Hippocampal formation (tissue), 2 donors: ENCODE measurements around the gene ACCSL.

ENCODE experiments used
- DNase-seq, 2 donors: peaks; one replicate each; lab custom pipeline; 2025; lab: John Stamatoyannopoulos, UW

ACCSL gene

DNA sequence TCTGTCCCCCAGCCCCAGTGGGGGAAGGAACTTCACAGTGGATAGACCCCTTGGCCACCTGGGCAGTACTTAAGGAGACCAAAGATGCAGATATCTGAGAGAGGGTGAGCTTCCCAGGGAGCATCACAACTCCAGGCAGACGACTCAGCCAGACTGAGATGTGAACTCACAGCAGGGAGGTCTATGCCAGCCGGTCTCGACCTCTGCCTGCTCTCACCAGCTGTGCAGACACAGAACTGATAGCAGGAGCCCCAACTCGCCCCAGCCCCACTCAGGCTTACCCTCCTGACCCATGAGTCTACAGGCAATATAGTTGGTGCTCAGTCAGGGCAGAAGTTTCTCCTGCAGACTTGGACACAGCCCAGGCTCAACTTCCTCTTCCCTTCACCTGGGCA lies 29.7 kb upstream of the ACCSL start:
- no peak for DNase-seq

DNA sequence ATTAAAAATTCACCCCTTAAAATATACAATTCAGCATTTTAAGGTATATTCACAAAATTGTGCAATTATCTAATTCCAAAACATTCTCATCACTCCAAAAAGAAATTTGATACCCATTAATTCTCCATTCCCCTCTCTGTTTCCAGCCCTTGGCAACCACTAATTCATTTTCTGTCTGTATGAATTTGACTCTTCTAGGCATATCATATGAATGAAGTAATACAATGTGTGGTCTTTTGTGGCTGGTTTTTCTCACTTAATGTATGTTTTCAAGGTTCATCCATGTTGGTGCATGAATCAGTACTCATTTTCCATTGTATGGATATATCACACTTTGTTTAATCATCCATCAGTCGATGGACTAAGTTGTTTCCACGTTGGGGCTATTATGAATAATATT lies 29.0 kb upstream of the ACCSL start:
- DNase-seq = no peak

DNA sequence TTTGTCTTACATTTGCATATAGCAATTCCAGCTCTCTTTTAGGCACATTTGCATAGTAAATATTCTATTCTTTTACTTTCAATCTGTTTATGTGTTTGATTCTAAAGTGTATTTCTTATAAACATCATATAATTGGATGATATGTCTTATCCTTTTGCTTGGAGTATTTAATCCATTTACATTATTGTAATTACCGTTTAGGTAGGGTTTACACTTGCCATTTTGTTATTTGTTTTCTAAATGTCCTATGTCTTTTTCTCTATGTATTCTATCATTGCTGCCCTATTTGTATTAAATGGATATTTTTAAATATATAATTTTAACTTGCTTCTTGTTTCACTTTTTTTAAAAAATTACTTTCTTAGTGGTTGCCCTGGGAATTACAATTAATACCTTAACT lies 22.8 kb upstream of the ACCSL start:
- DNase-seq = no peak

DNA sequence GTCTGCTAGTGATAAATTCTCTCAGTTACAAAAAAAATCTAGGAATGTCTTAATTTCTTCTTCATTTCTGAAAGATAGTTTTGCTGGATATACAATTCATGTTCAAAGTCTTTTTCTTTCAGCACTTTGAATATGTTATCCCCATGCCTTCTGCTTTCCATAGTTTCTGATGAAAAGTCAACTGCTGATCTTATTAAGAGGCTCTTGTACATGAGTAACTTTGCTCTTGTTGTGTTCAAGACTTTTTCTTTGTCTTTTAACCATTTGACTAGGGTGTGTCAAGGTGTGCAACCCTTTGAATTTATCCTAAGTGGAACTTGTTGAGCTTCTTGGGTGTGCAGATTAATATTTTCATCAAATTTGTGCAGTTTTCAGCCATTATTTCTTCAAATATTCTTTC lies 22.1 kb upstream of the ACCSL start:
- DNase-seq = no peak

DNA sequence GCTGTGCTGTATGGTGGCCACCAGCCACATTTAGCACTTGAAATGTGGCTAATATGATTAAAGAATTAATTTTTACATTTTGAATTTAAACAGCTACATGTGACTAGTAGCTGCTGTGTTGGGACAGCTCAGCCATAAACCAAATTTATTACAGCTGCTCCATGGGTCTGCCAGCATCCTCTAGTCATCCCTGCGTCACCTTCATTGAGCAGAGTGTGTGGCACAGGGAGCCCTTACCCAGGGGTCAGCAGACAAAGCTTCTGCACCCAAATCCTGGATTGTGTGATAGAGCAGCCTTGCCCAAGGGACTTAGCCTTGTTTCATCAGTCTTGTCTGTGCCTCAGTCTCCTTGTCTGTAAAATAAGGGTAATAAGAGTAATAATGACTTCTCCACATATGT lies 19.4 kb upstream of the ACCSL start:
- DNase-seq = no peak

DNA sequence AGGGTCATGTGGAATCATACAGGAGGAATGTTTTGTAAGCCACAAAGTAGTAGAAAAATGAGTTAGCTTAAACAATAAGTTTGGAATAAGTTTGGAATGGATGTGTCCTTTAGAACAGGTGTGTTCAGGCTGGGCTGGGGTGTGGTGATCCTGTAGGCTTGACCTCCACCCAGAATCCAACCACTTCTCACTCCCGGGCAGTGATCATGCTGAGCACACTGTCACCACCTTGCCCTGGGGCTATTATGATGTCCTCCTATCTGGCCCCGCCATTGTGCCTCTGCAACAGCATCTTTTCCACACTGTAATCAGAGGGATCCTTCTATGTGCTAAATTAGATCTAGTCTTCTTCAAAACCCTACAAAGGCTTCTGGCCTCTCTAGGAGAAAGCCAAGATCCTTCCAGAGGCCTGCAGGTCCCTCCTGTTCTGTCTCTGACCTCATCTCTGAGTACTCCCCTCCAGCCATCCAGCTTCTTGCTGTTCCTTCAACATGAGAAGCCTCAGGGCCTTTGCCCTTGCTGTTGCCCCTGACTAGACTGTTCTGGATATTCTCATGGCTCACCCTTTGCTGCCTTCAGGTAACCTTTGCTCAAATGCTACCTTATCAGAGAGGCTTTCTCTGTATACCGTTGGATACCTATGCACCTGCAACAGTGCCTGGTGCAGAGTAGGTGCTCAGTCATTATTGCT lies 18.8 kb upstream of the ACCSL start:
- no peak for DNase-seq

DNA sequence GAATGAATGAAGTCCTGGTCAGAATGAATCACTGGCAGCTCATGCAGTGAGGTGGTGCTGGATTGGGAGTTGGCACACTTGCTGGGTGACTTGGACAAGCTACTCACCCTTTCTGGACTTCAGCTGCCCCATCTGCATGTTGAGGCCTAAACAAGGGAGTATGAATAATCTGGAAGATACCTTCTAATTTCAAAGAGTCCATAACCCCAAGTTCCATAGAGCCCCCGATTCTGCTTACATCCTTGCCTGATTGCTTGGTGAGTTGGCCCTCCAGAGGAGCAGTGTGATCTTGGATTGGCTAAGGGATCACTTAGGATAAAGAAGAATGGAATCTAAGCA lies 18.3 kb upstream of the ACCSL start:
- no peak for DNase-seq

DNA sequence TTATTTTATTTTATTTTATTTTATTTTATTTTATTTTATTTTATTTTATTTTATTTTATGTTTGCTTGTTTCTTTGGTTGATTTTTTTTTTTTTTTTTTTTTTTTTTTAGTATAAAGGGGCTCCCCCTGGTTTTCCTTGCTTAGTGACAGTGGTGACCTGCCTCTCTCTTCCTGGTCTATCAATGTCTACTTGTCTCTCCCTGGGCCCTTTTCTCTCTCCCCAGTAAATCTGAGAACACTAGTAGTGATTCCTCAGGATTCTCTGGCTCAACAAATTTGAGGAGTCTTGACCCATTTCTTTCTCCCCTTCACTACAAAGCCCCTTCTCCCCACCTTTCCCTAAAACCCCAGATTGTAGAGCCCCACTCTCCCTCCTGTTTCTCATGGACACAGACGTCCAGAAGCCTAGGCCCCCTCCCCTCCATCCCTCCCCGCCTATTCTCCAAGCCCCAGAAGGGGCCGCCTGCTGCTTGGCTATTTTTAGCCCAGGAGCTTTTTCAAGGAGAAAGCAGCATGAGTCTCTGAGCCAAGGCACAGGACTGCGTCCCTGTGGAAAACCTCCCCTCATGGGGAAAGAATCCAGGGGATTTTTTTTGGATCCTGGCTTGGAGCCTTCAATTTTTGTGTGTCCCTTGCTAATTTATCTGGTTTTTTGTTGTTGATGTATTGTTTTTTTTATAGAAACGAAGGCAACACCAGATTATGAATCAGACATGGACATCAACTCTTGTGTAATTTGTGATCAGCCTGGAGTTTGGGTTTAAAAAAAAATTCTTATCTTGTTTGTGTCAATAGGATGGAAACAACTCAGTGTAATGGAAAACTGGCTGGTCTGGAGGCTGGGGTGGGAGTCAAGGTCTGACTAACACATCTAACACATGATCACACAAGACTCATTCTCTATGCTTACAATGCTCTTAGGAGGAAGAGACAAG lies 17.5 kb upstream of the ACCSL start:
- DNase-seq = no peak

DNA sequence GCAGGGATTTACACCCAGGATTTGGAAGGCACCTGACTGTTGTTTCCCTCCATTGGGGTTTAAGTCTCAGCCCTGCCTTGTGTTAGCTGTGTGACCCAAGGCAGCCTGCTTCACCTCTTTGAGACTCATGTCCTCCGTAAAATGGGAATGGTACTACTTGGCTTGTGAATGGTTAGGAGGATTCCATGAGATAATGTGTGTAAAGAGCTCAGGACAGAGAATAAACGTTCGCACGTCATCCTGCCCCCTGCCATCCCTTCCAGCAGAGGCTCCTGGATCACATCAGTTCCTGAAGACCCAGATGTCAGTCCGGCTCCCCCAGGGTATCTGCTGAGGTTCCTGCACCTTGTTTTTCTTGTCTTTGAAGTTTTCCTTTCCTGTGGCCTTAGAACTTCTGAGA lies 16.8 kb upstream of the ACCSL start:
- no peak for DNase-seq

DNA sequence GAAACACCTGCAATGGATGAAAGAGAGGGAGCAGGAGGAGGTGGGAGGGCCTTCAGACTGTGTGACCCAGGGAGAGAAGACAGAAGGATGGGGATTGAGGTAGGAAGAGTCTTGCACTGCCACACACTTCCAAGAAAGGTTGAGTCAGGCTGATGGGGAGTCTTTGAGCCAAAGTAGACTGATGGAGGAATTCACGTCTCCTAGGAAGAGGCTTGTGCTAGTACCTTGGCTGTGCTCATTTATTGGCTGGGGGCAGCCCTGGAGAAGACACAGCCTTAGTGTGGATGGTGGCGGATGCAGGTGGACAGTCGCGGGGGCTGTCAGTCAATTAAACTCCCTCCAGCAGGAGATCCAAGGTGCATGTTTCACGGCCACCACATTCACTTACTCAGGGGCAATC lies 16.2 kb upstream of the ACCSL start:
- DNase-seq = no peak

DNA sequence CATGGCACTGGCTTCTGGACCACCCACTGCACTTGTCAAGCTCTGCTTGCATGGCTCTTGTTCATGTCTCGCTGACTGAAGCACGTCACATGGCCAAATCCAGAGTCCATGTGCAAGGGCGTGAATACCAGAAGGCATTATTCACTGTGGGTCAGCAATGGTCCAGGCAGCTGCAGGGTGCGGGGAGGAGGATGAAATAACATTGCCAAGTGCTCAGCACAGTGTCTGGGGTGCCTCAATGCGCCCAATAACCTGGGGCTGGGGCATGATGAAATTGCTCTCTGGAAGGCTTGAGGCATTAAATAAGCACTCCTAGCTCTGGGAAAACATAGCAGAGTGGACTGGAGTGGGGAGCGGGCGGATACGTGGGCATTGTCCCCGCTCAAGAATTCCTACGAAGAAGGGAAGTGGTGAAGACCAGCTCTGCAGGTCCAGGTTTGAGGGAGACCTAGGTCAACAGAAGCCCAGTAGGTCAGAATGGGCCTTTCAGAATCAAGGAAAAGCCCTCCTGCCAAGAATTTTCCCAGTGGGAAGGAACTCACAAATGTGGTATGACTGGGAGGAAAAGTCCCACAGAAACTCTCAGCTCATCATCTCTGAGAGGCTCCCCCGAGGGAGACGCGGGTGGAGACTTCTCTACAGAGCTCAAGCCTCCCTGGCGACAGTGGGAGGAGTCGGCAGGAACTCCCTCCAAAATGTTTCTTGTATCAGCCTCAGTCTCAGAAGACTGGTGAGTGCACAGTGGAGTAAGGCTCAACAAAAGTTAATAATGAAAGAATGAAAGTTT lies 15.3 kb upstream of the ACCSL start:
- peak; percentile 15 to 30 for DNase-seq

DNA sequence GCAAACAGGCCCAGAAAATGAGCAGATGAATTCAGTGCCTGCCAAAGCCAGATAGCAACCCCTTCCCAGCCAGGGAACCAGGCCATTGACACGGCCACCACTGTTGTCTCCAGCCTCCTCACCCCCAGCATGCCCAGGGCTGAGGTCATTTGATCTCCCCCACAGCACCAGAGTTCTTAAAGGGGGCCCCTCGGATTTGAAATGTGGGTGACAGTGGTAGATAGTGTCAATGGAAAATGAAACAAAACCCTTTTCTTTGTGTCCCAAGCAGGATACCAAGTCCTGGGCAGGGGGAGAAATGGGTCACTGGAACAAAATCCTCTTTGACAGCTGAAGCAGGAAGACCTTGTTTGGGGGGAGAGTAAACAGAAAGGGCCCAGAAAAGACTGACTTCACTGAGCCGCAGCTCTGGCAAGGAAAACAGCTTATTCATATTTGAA lies 14.3 kb upstream of the ACCSL start:
- peak; percentile 65 to 90 for DNase-seq

DNA sequence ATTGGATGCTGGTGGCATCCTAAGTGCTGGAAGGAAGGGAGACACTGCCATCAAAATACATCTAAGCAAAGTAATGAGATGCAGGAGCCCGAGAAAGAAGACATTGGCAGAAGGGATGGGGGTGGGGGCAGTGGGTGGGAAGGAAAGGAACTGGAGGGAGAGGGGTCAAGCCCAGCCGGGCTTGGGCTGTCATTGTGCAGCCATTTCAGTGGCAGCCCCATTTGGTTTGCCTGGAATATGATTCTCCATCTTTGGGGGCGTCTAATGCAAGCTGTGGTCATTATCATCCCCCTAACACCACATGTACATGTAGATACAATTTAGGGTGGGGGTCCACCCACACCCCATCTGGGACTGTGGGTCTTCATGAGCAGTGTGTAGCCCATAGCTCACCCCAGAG lies 13.9 kb upstream of the ACCSL start:
- DNase-seq = no peak

DNA sequence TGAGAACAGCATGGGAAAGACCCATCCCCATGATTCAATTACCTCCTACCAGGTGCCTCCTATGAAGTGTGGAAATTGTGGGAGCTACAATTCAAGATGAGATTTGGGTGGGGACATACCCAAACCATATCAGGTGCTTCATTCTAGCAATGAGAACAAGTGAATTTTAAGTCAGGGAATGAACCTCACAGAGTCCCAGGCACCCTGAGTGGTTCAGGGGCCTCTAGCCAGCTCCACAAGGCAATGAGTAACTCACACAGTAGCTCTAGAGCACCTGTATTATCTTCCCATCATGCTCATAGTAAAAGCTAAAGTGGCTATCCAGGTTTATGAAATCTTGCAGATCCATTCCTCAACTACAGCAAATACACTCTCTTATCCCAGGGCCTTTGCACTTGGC lies 13.1 kb upstream of the ACCSL start:
- DNase-seq = no peak

DNA sequence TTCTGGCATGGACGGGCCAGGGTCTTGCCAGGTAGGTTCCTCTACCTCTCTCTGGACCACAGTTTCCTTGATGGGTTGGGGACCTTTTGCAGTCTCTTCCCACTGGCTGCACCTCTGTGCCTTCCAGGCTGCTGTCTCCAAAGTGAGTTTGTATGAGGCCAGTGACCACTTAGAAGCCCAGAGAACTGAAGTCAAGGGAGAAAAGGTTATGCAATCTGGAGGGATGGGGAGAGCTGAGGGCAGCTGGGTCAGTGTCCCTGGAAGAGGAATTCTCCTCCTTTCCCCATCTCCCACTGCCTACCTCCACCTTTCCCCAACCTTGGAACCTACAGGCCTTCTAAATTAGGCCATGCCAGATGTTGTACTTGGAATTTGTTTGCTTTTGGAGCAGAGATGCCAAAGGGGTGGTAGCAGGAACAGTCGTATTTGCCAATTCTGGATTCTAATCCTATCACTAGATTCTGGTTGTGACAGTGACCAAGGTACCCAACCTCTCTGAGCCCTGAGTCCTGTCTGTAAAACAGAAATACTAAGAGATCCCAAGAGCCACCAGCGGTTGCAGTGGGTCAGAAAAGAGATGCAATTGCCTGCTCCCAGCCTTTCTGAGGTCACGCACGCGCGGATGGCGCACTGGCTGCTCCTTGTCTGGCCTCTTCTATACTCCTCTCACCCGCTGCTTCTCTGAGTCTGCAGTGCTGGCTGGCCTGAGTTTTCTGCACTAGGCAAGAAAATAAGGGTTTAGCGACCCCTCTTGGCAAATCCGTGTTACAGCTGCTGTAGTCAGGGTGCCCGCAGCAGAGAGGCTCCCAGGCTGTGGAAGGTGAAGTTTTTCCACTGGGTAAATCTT lies 10.7 kb upstream of the ACCSL start:
- peak; percentile 77 to 93 for DNase-seq

DNA sequence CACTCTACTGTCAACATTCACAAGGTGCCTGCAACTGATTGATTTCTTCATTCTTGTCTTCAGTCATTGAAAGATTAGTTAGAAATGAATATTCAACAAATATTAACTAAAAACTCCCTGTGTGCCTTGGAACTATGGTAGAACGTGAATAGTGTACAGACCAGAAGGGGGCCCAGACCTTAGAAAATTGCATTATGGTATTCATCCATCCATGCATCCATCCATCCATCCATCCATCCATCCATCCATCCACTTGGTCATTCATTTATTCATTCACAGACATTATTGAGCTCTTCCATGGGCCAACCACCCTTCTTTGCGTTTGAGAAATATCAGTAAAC lies 10.2 kb upstream of the ACCSL start:
- DNase-seq = no peak

DNA sequence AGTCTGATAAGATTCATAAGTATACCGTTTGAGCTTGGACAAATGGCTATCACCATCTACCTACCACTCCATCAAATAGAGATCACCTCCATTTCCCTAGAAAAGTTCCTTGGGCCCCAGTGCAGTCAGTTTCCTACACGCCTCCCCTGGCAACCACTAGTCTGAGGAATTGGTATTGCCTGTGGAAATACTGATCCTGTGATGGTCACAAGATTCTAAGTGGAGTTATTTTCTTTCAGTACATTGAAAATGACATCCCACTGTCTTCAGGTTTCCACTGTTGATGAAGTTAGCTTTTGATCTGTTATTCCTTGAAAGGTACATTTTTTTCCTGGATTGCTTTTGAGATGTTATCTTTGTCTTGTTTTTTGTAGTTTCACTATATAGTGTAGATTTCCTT lies 4.6 kb upstream of the ACCSL start:
- DNase-seq = no peak

DNA sequence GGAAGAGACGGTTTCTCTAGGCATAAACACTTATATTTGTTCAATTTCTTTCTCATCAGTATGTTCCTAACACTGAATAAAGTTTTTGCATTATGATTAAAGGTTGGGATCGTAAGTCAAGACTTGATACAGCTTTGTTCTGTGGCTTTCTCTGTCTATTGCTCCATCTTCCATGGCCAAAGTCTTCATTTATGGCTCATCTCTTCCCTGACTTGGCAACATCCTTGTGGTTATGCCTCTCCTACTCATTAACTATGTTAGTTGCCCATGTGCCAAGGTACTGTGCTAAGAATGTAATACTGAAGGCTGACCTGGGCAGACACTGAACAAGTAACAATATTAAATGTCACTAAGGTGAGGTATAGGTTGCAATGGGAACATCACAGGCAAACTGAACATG lies 1.6 kb upstream of the ACCSL start:
- DNase-seq = no peak

DNA sequence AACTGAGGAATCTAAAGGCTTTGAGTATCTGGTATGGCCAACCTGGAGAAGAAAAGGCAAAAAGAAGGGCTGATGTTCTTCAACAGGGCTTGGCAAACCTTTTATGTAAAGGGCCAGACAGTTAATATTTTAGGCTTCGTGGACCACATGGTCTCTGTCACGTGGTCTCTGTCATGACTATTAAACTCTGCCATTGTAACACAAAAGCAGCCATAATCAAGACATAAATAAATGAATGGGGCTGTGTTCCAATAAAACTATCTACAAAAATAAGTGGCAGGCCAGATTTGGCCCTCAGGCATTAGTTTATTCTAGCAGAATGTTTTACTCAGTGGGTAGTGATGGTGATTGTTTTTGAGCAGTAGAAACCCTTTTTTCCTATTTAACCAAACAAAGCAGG lies 483 bp upstream of the ACCSL start:
- no peak for DNase-seq

DNA sequence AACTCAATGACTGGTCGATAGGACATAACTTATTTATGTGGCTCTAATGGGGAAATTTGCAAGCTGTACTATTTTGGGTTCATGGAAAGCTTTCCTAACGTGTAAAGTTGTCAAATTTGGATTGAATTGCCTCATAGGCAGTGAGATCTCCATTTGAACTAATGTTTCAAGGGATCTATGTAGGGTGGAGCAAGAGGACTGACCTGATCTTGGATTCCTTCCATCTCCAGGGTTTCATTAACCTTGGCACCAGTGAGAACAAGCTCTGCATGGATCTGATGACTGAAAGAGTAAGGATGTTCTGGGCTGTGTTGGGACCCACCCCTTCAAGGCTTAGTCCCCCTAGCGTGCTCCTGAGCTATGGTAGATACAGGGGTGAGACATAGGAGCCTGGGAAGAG lies 2.1 kb downstream of the ACCSL start:
- DNase-seq = no peak

DNA sequence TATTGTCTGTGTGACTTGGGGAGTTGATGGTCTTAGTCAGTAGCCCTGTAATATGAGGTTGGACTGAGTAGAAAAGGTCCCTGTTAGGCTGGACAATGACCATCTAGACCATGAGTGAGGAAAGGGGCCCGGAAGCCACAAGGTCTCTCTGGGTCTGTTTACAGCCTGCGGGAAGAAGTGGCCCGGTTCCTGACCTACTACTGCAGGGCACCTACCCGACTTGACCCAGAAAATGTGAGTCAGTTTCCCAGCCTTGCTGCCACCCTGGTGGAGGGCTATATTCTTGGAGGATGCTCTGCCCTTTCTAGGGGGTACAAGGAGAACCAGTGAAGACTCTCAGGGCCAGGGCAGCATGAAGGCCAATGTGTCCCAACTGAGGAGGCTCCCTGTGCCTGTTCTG lies 3.4 kb downstream of the ACCSL start:
- no peak for DNase-seq

DNA sequence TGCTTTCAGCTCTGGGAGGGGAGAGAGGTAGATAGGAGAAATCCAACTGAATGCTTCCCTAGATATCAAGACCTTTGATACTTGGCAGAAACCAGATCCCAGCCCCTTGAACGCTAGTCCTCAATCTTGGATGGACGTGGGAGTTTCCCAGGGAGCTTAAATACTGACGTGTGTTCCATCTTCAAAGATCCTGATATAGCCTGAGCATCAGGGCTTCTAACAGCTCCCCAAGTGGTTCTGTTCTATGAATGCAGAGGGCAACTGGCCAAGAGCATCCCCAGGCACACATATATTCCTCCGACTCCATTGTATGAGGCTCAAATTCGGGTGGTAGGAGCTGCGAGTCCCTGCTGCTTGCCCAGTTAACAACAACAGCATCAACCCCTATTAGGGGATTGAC lies 9.6 kb downstream of the ACCSL start:
- no peak for DNase-seq
